IPS DF 4.7 (cell line): ENCODE results near the gene FUS.
"Not testable (repeated sequence)": the region's sequence is repeated elsewhere in the genome, so short reads cannot be mapped to it uniquely, and the experiment has no call there.

Experiments
- DNase-seq: peaks from one replicate; pipeline ENCODE4 v3.0.0-alpha.2; 2013; ENCODE audit warnings: low spot score; ENCODE audit errors: extremely low read depth

The FUS gene

DNA sequence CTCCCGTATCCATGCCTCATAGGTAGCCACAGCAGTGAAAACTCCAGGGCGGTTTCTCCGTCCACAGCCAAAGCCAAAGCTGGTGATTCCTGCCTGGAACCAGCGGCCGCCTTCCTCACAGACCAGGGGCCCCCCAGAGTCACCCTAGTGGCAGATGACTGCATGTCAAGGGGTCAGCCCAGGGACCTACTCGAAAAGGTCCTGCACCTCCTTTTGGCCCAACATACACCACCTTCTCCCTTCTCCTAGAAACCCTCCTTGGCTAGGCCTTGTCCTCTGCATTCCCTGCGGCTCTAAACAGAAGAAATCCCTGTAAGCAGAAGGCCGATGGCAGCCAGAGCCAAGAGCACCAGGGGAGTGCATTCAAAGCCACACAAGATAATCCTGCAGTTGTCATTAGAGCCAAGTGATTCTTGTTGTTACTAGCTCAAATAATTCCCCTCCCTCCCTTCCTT, 36.2 kb upstream of the FUS start:
- no peak for DNase-seq

DNA sequence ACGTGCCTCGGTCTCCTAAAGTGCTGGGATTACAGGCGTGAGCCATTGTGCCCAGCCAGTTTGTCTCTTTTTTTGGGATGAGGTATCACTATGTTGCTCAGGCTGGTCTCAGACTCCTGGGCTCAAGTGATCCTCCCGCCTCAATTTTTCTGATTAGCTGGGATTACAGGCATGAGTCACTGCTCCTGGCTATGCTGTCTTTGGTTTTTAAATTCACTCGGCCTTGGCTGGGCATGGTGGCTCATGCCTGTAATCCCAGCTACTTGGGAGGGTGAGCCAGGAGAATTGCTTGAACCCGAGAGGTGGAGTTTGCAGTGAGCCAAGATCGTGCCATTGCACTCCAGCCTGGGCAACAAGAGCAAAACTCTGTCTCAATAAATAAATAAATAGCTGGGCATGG, 35.5 kb upstream of the FUS start:
- DNase-seq = not testable (repeated sequence)

DNA sequence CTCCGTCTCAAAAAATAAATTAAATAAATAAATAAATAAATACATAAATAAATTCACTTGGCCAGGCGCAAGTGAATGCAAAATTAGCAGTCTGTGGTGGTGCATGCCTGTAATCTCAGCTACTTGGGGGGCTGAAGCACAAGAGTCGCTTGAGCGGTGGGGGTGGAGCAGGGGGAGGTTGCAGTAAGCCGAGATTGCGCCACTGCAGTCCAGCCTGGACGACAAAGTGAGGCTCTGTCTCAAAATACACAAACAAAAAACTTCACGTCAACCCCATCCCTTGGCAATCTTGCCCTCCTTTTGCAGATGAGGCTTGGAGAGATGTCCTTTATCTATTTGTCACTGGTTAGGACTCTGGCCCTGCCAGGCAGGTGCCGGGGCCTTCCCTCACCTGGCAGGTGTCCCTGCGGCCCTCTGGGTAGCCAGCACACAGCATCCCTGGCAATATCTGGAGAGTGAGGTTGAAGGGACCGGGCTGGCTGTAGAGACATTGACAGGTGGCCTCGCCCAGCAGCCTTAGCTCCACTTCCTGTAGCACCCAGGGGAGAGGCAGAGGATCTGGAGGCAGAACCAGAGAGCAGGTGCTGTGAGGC, 34.4 kb upstream of the FUS start:
- DNase-seq = no peak

GRCh38 chr16:31147574-31147973, 32.4 kb upstream of the FUS start:
- DNase-seq = no peak

GRCh38 chr16:31148281-31148728, 31.6 kb upstream of the FUS start:
- DNase-seq = no peak

GRCh38 chr16:31148896-31149295, 31.0 kb upstream of the FUS start:
- DNase-seq = no peak

GRCh38 chr16:31149332-31149731, 30.6 kb upstream of the FUS start:
- DNase-seq = no peak

GRCh38 chr16:31149894-31150890, 29.7 kb upstream of the FUS start, which contains the start of gene PRSS36:
Gene PRSS36 (minus strand): TSS chr16:31150066. CDS start chr16:31150035, 31 bp downstream.
- DNase-seq = no peak

DNA sequence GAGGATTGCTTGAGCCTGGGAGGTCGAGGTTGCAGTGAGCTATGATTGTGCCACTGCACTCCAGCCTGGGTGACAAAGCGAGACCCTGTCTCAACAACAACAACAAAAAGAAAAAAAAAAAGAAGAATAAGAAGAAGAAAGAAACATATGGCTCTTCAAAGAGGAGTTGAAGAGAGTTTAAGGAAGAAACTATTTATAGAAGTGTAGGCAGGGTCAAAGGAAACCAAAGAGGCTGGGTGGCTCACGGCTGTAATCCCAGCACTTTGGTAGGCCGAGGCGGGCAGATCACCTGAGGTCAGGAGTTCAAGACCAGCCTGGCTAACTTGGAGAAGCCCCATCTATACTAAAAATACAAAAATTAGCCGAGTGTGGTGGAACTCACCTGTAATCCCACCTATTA, 29.0 kb upstream of the FUS start:
- DNase-seq = not testable (repeated sequence)

DNA sequence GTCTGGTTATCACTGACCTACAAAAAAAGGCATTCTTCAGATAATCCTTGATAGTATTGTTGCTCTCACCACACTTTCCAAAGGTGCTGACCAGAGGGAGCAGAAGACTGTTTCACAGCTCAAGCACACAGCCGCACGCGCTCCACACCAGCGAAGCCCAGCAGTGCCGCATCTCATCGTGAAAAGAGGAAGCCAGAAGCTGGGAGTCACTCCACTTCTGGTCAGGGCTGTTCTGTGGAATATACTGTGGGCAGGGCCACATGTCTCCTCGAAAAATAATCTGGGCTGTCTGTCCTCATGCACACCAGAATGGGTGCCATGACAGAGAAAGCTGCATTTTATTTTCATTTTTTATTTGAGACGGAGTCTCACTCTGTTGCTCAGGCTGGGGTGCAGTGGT, 22.8 kb upstream of the FUS start:
- DNase-seq = no peak

DNA sequence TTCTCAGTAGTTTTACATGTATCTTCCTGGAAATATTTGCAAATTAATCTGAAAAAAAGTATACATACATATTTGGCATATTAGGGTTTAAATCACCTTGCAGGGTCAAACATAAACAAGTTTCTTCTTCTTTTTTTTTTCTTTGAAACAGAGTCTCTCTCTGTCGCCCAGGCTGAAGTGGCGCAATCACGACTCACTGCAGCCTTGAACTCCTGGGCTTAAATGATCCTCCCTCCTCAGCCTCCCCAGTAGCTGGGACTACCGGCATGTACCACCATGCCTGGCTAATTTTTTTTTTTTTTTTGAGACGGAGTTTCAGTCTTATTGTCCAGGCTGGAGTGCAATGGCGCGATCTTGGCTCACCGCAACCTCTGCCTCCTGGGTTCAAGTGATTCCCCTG, 12.6 kb upstream of the FUS start:
- DNase-seq = no peak

DNA sequence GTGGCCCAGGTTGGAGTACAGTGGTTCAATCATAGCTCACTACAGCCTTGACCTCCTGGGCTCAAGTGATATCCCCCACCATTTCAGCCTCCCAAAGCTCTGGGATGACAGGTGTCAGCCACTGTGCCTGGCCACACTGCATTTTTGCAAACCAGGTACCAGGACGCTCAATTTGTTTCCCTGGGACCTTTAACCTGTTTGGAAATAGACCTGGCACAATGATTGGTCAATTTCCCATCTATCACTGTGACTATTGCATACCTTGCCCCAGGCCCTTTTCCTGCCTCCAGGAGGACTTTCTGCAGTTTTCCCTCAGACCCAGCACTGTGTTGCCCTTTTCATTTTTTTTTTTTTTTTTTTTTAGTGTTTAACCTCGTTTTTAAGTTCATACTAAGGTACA, 11.1 kb upstream of the FUS start:
- DNase-seq = no peak

DNA sequence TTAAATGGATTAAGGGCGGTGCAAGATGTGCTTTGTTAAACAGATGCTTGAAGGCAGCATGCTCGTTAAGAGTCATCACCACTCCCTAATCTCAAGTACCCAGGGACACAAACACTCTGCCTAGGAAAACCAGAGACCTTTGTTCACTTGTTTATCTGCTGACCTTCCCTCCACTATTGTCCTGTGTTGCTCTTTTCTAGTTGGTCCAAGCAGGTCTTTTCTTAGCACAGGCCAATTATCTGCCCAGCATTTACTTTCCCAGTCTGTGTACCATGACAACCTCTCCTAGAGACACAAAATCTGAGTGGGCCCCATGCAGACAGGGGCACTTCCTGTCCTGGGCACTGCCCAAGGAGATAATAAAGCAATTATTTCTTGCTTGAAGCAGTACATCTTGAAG, 9.9 kb upstream of the FUS start:
- not testable (repeated sequence) for DNase-seq

GRCh38 chr16:31177136-31177535, 2.8 kb upstream of the FUS start:
- DNase-seq = no peak

DNA sequence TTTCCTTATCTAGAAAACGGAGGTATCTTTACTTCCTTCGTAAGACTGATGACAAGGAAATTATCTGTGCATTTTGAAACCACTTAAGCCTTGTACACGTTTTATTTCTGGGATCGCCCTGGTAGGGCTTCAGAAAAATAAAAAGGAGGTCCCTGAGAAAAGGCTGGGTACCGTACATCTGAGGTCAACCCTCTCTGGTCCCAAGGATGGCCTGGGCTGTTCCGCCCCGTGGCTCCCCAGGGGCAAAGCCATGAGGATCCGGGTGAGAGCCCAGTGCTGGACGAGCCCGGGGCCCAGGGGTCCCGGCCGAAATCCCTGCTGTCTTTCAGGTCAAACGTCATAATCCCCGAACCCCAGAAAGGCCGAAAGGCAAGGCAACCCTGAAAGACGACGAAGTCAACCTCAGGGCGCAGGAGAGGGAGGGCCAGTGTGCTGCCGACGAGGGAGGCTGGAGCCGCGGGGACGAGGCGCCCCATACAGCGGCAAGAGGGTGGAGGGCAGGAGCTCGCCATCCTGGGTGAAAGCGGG, 656 bp upstream of the FUS start:
- no peak for DNase-seq

DNA sequence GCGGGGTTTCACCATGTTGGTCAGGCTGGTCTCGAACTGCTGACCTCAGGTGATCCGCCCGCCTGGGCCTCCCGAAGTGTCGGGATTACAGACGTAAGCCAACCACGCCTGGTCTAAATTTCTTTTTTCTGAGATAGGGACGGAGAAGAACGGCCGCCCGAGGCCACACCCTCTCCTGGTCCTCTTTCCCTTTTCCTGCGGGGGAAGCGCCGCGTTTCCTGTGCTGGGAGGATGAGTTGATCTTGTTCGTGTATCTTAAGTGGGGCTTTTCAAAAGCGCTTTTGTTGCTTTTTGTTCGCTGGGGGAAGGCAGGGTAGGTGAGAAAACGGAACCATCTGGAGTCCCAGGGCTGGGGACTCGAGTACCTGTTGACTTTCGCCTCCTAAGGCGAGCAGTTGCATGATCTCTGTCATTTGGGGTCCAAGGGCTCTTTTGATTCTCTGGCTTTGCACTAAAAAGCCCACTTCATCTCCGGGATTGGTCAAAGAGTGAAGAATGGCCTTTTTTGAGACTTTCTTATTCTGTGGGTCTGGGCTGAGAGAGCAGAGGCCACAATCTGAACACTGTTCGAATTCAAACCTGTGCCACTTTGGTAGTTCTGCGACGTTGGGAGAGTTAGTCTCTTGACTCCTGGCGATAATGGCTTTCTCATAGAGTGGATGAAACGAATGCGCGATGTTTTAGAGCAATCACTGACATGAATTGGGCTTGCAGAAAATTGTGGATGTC, 1.3 kb downstream of the FUS start:
- no peak for DNase-seq

DNA sequence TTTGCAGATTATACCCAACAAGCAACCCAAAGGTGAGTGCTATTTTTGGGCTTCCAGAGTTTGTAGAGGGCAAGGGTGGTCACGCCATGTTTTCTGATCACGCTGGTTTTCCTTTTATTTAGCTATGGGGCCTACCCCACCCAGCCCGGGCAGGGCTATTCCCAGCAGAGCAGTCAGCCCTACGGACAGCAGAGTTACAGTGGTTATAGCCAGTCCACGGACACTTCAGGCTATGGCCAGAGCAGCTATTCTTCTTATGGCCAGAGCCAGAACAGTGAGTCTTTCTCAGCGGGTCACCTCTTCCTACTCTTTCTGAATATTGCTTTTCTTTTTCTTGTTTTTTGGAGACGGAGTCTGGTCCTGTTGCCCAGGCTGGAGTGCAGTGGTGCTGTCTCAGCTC, 2.5 kb downstream of the FUS start:
- no peak for DNase-seq

DNA sequence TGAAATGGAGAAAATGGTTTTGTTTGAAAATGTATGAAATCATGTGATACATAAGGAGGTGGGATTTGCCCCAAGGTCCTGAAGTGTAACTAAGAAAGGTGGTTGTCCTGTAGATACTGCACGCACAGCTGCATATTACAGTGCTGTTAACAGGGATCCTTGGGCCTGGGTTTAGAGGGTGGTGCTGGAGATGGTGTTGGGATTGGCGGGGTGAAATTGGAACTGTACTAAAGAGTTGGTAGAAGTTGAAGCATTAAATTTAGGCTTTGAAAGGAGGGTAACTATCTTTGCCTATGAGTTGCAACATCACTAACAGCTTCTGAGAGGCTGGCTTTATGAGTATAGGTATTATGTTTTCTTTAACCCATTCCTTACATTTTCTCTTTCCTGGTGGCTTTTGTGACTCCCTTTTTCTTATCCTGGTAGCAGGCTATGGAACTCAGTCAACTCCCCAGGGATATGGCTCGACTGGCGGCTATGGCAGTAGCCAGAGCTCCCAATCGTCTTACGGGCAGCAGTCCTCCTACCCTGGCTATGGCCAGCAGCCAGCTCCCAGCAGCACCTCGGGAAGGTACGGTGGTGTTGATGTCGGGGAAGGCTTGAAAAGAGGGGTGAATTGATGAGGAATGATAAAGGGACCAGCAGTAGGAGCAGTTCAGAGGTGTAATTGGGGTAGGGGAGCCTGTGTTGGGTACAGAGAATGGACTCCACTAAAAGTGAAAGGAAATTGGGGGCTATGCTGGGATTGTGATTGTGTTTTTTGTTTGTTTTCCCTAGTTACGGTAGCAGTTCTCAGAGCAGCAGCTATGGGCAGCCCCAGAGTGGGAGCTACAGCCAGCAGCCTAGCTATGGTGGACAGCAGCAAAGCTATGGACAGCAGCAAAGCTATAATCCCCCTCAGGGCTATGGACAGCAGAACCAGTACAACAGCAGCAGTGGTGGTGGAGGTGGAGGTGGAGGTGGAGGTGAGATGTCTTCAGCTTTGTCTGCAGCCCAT, 3.8 kb downstream of the FUS start:
- DNase-seq = no peak

- no peak for DNase-seq
These were observed 4.9 kb downstream of the FUS start for GRCh38 chr16:31184888-31185287.

DNA sequence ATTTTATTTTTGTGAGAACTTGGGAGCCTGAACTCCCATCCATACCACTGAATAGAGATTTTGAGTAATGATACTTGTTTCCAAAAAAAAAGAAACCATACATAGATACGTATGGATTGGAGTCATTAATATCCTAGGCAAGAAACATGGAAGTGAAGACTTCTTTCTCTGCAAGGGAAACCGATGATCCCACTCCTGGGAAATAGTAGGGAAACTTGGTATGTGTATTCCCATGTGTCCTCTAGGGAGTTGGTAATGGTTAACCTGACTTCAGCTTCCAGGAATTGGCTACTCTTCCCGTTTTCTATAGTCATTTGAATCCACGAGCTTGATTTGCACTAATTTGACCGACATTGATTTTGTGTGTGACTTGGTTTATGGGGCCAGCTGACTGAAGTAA, 5.4 kb downstream of the FUS start:
- DNase-seq = no peak
